GM21447 (cell line): ENCODE data around the gene IQSEC2.
A peak's percentile ranks its signal among the peaks of the same experiment; 100 is the strongest.

Source experiments
- ATAC-seq: cut with Tn5 transposase; IDR thresholded peaks from one replicate; pipeline ENCODE4 v1.9.1; 2021; ENCODE audit not compliant: unreplicated experiment

The IQSEC2 gene

DNA sequence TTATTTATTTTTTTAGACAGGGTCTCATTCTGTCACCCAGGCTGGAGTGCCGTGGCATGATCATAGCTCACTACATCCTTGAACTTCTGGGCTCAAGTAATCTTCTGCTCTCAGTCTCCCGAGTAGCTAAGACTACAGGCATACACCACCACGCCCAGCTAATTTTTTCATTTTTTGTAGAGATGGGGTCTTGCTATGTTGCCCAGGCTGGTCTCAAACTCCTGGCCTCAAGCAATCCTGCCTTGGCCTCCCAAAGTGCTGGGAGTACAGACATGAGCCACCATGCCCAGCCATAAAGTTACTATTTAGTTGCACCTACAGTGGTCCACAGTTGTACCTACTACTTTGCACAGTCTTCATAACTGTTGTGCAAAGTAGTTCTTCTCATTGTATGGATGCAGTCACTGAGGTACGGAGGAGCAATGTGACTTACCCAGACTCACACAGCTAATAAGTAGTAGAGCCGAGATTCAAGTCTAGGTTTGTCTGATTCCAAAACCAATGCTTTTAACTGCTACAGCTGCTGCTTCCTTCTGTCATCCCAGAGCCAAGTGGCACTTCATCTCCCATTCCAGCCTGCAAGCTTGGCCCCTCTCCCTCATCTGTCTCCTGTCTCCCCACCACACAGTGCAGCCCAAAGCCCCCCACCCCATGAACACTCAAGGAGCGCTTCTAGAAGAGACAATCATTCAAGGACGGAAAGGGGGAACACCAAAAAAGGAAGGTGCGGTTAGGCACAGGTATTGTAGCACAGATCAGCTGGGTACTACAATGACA, 24.0 kb upstream of the IQSEC2 start:
- no peak for ATAC-seq

DNA sequence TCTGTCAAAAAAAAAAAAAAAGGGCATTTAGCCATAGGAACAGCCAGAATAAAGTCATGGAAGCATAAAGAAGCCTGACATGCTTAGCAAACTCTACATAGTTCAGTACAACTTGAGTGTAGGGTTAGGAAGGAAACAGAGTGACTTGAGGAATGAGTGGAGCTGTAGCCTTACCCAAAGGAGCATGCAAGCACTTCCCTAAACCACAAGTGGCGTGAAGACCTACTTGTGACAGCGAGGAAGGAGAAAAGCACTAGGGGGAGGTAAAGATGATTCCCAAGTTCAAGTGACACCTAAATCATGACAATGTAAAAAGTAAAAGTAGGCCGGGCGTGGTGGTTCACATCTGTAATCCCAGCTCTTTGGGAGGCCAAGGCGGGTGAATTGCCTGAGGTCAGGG, 21.8 kb upstream of the IQSEC2 start:
- no peak for ATAC-seq

- no peak for ATAC-seq
Measured at GRCh38 chrX:53300157-53300556, 18.8 kb upstream of the IQSEC2 start.

GRCh38 chrX:53294024-53294648, 12.8 kb upstream of the IQSEC2 start:
- no peak for ATAC-seq

- no peak for ATAC-seq
Measured at GRCh38 chrX:53291596-53291995, 10.2 kb upstream of the IQSEC2 start.

DNA sequence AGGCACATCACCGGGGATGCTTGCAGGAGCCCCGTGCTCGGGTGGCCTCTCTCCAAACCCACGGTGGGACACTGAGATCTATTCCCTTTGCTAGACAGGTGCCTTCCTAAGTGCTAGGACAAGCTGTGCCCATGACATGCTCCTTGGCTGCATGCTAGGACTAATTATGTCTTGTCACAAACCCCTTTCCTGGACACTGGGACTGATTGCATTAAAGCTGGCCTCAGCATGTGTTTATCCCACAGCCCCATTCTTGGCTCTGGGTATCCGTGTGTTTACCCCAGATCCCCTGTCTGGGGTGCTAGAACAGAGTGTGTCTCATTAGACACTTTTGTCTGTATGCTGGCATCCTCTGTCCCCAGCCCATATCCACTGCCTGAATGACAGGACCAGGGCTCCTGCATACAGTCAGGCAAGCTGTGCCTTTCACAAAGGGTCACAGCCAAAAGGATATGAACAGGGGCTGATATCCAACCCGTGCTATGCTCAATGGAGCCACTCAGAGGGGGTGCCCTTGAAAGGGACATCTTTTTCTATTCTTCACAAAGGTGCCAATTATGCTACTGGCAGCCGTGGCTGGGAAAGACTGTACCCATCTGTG, 9.2 kb upstream of the IQSEC2 start:
- no peak for ATAC-seq

DNA sequence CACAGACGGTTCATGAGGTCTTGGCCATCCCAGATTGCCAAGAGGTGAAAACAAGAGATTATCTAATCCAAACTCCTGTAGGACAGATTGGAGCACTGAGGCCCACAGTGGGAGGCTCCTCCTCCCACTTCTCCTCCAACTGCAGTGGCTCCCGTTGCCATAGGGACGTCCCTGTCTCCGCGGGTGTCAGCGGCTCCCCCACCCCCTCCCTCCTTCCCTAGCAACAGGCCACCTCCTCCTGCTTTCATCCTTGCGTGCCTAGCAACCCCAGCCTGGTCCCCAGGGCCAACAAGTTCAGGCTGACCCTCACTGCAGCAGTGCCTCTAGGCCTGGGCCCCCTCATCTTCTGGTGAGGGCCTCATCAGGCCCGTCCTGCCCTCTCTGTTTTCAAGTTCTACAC, 6.8 kb upstream of the IQSEC2 start:
- no peak for ATAC-seq

GRCh38 chrX:53287493-53288138, 6.2 kb upstream of the IQSEC2 start:
- no peak for ATAC-seq

- ATAC-seq, result no peak
Measured at GRCh38 chrX:53286171-53286570, 4.8 kb upstream of the IQSEC2 start.

DNA sequence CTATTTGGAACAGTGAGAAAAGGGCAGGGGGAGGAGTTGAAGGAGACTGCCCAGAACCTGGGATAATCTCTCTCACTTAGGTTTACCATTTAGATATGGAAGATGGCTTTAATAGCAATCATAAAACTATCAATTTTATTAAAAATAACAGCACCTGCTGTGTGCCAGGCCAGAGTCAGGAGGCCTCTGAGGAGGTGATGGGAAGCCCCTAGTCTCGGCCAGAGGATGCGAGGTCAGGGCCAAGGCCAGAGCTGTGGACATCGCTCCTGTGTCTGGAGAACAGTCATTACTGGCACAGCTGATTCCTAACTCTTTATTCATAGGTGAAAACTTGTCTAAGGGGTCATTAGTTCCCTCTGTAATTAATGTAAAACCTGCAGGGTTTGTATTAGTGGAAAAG, 4.2 kb upstream of the IQSEC2 start:
- ATAC-seq, result no peak

DNA sequence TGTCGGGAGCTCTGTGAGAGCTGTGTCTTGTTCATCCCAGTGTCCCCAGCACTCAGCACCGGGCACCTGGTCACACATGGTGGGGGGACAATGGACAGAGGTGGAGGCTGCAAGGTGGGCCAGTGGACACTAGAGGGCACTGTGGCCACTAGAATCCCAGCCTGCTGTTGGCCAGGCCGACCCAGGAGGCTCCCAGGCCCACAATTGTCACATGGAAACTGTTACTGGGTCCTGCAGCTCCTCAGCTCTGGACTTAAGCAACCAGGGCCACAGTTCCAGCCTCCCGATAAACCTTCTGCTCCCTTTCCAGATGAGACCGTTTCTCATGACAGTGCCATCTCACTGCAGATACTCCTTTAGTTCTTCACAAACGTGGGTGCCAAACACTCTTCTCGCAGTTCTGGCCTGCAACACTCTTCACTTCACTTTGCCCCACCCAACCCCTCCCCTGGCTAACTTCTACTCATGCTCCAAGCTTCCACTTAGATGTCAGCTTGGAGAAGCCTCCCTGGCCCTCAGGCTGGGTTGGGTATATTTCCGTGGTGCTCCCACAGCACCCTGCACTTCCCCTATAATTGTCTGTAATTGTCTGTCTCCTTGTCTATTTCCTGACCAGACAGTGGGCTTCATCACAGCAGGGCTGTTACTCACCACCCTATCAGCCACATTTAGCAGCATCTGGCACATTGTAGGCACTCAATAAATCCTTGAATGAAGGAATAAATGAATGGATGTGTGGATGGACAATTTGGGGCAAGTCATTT, 3.5 kb upstream of the IQSEC2 start:
- peak; percentile 57 for ATAC-seq

DNA sequence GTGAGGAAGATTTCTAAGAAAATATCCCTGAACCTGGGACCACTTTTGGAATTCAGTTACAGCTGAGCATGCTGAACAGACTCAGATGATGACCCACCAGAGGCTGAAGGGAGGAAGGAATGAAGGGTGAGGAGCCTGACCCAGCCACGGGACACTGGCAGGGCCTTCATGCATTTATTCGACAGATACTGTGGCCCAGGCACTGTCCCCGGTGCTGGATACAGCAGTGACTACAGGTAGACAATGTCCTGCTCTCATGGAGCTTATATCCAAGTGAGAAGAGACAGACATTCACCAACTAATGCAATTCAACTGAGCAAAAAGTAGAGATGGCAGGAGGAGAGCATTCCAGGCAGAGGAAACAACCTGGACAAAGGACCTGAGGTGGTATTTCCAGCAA, 2.2 kb upstream of the IQSEC2 start:
- no peak for ATAC-seq

- no peak for ATAC-seq
Measured at GRCh38 chrX:53283099-53283498, 1.7 kb upstream of the IQSEC2 start.

DNA sequence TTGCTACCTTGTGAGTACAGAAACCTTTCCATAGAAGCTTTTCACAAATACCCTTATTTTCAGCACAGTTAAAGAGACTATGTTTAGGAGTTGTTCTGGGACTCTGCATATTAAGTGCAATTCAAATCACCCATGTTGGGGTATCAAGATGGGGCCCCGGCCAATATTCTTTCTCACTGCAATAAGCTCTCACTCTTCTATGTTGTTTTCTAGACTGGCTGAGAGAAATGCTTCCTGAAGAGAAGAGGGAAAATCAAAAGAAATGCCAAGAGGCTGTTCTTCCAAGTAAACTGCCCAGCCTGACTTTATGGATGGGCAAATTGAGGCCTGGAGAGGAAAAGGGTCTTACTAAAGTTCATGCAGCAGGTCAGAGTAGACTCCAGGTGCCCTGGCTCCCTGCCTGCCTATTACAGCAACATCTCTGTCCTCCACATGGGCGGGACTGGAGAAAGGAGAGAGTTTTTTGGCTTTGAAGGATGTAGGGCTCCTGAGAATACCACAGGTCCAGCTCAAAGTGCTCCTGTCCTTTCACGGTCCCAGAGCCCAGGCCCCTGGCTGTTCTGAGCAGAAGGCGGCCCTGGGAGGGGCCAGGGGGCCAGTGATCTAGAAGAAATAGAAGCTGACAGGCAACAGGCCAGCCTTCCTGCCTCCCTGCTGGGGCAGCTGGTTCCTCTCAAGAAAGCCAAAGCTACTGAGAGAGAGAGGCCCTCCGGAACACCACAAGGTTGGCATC, 745 bp upstream of the IQSEC2 start:
- ATAC-seq, result no peak

DNA sequence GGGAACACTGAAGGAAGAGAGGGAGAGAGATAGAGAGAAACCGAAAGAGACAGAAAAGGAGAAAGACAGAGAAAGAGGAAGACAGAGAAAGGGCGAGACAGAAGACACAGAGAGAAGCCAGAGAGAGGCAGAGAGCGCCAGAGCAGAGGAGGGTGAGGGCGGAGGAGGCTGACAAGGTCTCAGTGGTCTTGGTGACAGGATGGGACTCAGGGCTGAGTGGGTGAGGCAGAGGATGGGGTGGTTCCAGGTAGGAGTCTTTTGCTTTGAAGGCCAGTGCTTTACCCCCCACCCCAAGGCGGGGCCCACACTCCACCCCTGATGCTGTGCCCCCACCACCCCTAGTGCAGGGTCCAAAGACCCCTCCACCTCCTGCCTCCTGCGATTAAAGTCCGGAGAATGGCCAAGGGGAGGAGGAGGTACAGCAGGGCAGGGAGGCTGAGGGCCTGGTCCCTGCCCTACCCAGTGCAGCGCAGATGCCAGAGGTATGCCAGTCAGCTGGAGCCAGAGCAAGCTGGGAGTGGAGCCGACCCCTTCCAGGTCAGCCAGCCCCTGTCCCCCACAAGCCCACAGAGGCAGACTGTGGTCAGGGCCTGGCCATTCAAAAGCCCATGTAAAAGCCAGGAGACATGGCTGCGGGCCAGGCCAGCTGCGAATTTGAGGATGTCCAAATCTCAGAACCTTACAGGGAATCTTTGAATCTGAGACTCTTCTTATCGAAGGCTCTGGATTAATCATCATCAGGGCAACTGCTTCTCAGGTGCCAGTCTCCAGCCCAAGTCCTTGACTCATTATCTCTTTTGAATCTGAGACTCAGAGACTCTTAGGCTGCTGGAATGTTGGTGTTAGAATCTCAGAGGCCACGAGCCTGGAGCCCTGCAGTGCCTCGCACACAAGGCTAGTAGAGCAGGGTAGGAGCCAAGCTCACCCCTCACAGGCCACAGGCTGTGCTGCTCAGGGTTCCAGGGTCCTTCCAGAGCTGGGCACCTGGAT, 758 bp downstream of the IQSEC2 start:
- no peak for ATAC-seq

DNA sequence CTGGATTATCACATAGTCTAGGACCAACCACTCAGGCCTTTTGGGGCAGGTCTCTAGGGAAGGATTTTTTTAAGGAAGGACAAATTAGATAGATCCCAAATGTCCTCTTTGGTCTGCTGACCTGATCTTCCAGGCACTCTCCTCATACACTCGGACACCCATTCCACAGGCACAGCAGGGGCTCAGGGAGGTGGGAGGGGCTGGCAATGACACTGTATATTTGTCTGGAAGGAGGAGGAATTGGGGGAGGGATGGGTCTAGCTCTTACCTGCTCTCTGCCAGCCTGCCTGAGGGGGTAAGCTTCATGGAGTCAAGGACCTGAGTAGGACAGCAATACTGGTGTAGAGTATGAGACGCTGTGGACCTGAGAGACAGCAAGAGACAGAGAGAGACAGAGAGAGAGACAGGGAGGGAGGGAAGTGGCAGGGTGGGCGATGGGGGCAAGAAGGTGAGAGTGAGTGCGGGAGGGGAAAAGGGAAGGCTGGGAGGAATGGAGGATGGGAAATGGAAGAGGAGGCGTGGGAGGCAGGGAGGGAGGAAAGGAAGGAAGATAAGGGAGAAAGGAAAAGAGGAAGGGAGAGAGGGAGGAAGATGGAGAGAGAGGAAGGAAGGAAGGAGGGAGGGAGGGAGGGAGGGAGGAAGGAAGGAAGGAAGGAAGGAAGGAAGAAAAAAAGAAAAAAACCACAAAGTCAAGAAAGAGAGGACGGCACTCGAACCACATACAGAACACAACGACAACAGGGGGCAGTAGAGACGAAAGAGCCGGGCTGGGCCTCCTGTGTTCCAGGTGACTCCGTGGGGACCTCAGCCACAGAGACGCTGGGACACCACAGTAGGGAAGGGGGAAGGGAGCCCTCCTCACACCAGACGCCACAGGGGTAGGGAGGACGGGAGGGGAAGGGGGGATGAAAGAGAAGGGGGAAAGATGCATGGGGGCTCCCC, 1.8 kb downstream of the IQSEC2 start:
- ATAC-seq, result no peak

DNA sequence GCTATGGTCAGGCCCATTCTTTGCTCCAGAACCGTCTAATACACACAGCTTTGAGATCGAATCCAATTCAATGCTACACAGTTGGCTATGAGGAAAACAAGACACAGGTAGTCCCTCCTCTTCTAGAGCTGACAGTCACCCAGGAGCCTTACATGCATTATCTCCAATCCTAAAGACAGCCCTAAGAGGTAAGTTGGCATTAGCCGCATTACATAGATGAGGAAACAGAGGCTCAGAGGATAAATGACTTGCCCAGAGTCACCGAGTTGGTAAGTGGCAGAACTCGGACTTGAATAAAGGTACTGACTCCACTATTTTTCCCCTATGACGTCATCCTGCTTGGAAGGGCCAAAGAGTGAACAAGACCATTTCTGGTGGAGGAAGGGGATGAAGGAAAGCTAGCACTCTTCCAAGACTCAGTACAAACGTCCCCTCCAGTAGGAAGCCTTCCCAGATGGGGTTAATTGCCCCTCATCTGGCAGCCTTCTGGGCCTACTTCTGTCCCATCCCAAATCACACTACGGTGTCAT, 8.5 kb downstream of the IQSEC2 start:
- ATAC-seq, result no peak

DNA sequence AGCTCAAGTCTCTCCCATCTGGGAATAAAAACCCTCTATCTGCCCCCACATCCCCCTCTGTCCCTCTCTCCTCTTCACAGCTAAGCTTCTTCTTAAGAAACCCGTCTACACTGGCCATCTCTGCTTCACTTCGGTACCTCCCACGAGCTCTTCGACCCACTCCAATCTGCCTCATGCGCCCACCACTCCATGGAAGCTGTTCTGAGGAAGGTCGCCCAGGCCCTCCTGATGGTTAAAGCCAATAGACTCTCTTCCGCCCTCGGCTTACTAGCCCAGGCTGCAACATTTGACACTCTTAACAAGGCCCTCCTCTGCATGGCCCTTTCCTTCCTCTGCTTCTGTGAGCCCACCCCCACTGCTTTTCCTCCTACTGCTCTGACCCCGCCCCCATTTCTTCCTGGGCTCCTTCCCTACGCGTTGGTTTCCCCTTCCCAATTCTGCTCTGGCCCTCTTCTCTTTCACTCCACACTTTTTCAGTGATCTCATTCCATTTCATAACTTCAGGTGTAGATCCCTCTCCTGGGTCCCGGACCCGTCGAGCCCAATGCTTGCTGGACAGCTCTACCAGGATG, 11.8 kb downstream of the IQSEC2 start:
- no peak for ATAC-seq
